IPS-18c (cell line): ENCODE data around the gene KLHL10.
"Not testable (repeated sequence)": the region's sequence is repeated elsewhere in the genome, so short reads cannot be mapped to it uniquely, and the experiment has no call there.

Experiments
- H3K4me3 ChIP-seq: 2 replicates; pipeline ENCODE4 v1.7.0; 2013; ENCODE audit warnings: low read depth, mild to moderate bottlenecking, low read length, moderate library complexity; ENCODE audit not compliant: insufficient read depth
- H3K9me3 ChIP-seq: one replicate; pipeline ENCODE4 v1.6.1; 2013; ENCODE audit warnings: mild to moderate bottlenecking, low read length, moderate library complexity; ENCODE audit not compliant: control insufficient read depth, insufficient read depth

The KLHL10 gene

DNA sequence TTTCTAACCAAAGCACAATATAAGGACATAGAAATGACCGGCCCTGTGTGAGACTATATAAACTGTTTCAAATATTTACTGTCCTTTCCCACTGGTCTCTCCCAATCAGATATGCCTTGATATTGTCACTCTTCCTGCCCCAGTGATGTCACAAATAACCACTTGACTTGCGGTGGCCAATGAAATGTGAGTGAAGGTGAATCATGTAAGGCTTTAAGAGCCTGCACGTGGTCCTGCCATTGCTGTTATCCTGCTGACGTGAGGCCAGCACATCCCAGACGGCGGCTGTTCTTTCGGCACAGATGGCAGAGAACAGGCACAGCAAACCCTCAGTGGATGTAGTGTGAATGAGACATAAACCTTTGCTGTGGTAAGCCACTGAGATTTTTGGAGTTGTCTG, 33.0 kb downstream of the KLHL10 start:
- H3K4me3 ChIP-seq = no peak overlapping the region

DNA sequence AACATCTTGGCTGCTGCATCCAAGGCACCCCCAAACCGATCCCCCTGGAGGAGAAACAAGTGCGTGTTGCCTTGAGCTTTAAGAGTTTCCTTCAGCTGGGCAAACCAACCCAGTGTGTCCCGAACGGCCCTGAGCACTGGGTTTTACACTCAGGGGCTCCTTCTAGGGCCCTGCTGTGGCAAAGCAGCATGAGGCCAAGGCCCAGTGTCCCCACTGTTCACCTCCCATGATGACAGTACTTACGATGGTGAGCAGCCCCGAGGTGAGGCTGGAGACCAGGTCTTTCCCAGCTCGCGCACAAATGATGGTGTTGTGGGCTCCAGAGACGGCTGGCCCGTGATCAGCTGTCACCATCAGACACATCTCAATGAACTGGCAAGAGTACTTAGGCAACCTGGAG, 34.2 kb downstream of the KLHL10 start:
- H3K9me3 ChIP-seq = no peaks in the 10 kb centered on the region
- H3K4me3 ChIP-seq = no peak overlapping the region

More for the DNA sequence above, 33.0 kb downstream of the KLHL10 start:
- H3K9me3 ChIP-seq = no peaks in the 10 kb centered on the region

DNA sequence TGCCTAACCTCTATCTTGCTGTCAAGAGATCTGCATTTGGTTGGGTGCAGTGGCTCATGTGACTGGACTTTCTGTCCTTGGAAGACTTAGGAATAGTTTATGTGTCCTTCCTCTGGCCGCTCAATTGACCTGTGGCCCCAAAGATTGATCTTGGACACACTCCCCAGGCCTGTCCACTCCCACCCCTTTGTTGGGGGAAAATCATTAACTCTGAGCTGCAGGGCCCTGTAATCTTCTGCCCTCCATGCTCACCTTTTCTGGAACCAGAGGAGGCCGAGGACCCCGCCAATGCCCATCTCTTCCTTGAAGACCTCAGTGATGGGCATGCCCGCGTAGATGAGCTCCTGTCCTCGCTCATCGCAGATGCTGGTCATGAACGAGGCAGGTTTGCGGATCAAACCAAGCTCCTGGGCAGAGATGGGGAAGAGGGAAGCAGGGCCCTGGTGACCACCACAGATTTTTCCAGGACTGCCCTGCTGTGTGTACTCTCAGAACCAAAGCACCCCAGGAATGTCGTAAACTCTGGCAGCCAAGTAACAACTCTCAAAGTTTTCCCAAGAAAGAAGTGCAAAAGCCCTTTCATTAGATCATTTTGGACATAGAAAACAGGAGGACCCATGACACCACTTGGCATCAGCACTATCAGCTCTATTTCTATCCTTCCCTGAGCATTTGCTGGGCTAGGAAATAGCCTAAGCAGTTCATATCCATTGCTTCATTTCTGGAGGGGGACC, 36.1 kb downstream of the KLHL10 start:
- no peak overlapping the region for H3K4me3 ChIP-seq

DNA sequence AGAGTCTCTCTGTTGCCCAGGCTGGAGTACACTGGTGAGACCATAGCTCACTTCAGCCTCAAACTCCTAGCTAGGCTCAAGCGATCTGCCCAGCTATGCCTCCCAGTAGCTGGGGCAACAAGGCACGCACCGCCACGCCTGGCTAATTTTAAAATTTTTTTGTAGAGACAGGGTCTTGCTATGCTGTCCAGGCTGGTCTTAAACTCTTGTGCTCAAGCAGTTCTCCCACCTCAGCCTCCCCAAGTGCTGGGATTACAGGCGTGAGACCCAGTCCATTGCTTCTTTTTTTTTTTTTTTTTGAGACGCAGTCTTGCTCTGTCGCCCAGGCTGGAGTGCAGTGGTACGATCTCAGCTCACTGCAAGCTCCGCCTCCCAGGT, 36.7 kb downstream of the KLHL10 start:
- not testable (repeated sequence) for H3K9me3 ChIP-seq, H3K4me3 ChIP-seq

More for the DNA sequence above, 36.1 kb downstream of the KLHL10 start:
- H3K9me3 ChIP-seq = peaks cover 2% of the 10 kb centered on the region

DNA sequence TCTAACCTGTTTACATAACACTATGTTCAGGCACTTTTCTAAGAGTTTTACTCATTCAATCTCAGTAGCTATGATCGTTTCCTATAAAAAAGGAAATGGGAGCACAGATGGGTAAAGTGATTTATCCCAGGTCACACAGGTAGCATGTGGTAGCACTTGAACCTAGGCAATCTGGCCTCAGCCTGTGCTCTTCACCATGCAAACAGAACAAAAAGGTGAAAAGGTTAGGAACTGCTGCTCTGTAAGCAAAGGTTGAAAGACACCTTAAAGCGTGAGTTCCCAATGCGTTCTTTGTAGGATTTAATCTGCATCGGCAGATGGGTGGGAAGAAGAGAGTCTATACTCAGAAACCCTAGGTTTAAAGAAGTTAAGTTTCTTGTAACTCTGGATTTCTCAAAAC, 42.5 kb downstream of the KLHL10 start:
- peaks cover 2% of the 10 kb centered on the region for H3K9me3 ChIP-seq
- H3K4me3 ChIP-seq = no peak overlapping the region

DNA sequence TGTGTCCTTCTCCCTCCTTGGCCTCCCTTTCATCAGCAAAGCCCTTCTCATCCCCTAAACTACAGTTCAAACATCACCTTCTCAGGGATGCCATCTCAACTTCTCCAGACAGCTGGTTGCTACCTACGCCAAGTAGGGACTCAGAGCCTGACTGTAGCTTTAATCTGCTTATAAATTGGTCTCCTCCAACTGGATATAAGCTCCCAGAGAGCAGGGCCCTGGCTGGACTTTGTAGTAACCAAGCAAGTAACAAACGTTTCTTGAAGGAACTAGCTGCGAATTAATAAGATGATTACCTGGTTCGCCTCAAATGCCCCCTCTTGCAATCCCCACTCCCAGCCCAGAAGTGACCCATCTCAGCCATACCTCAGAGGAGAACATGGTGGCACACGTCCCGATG, 45.1 kb downstream of the KLHL10 start:
- Histone ChIP-seq H3K4me3 (no peak overlapping the region), H3K9me3 (peaks cover 2% of the 10 kb centered on the region)

DNA sequence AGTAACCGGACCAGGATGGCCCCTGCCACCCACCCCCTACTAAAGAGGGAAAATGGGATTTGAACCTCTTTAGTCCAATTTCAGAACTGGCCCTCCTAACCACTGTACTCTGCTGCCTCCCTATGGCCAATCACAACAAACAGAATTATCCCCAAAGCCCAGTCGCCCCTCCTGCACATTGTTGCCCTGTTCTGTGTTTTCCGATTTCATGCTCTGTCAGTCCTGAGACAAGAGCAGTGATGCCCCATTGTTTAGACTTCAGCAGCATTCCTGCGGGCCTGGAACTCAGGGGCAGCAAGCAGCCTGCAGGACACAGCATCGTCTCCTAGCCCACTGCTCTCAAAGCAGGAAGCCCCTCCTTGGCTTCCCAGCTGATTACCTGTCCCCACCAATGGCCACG, 48.1 kb downstream of the KLHL10 start:
- H3K4me3 ChIP-seq = no peak overlapping the region
- no peaks in the 10 kb centered on the region for H3K9me3 ChIP-seq

DNA sequence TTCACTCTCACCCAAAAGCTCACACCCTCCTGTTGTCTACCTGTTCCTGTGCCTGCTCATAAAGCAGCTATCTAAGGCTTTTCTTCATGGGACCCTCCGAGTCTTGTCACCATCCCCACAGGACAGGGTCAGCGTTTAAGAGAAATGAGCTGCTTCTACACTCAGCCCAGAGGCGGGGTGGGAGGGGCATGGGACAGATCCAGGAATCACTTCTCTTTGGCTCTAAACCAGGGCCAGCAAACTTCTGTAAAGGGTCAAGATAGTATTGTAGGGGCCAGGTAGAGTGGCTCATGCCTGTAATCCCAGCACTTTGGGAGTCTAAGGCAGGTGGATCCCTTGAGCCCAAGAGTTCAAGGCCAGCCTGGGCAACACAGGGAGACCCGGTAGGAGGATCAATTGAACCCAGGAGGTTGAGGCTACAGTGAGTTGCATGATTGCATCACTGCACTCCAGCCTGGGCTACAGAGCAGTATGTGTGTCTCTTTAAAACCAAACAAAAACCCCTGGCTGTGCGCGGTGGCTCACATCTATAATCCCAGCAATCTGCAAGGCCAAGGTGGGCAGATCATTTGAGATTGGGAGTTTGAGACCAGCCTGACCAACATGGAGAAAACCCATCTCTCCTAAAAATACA, 50.8 kb downstream of the KLHL10 start:
- H3K9me3 ChIP-seq = no peaks in the 10 kb centered on the region
- no peak overlapping the region for H3K4me3 ChIP-seq

DNA sequence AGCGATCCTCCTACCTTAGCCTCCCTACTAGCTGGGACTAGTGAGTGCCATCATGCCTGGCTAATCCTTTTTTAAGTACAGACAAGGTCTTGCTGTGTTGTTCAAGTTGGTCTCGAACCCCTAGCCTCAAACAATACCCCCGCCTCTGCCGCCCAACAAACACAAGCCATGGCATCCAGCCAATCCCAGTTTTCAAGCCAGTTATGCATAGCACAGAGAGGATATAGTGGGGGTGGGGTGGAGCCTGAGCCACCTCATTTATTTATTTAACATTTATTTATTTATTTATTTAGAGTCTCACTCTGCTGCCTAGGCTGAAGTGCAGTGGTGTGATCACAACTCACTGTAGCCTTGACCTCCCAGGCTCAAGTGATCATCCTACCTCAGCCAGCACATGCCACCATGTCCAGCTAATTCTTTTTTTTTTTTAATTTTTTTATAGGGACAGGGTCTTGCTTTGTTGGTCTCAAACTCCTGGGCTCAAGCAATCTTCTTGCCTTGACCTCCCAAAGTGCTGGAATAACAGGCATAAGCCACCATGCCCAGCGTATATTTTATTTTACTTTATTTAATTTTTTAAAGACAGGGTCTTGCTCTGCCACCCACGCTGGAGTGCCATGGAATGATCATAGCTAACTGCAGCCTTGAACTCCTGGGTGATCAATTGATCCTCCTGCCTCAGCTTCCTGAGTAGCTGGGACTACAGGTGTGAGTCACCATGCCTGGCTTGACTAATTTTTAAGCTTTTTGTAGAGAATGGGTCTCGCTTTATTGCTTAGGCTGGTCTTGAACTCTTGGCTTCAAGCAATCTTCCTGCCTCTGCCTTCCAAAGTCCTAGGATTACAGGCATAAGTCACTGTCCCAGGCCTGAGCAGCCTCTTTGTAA, 53.8 kb downstream of the KLHL10 start:
- Histone ChIP-seq H3K4me3 (no peak overlapping the region), H3K9me3 (no peaks in the 10 kb centered on the region)

DNA sequence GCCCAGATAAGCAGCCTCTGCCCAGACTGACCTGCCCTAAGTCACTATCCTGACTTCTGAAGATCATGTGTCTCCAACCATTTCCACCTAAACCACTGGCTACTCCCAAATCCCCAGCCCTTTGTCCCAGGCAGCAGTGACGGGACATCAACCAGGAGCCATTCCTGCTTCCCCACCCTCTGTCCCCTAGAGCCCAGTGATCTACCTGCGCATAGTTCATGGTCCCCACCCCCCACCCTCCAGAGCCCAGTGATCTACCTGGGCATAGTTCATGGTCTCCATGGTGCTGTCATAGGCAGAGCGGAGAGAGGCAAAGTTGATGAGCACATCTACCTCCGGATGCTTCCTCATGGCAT, 54.4 kb downstream of the KLHL10 start:
- no peak overlapping the region for H3K4me3 ChIP-seq
- no peaks in the 10 kb centered on the region for H3K9me3 ChIP-seq

DNA sequence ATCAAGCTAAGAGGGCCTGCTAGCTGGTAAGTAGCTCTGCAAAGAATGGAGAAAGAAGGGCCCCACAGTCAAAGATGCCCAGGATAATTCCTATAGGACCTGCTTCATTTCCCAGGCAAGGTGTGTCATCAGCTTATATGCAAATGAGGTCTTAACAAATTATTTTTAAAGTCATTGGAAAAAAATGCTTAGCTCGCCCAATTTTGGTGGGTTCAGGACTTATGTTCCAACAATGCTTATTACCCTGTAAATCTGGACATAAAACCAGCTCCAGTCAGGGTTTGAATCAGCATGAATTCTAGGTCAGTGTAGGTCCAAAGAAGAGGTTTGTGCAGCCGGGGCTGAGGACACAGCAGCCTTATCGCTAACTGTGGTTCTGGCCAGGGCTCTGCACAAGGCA, 55.8 kb downstream of the KLHL10 start:
- no peak overlapping the region for H3K4me3 ChIP-seq
- no peaks in the 10 kb centered on the region for H3K9me3 ChIP-seq

DNA sequence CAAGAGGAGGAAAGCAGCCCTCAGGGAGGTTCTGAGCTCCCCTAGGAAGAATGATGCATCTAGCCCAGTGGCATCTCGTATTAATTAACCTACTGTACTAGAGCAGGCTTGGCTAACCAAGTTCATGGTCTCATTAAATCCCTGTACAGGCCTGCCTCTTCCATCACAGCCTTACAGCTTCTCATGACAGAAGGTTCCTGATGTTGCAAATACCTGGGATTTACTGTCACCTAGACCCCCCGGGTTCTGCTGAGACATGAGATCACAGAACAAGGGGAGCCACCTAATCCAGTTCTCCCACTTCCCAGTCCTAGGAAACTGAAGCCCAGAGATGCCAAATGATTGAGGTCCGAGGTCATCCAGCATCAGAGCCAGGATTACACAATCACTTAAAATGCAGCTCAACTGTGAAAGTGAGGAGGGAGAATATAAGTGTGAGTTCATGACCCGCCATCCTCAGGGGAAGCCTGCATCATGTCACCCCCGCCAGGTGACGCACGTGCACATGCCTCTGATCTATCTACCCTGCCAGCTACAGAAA, 57.2 kb downstream of the KLHL10 start:
- Histone ChIP-seq H3K9me3 (no peaks in the 10 kb centered on the region), H3K4me3 (no peak overlapping the region)

DNA sequence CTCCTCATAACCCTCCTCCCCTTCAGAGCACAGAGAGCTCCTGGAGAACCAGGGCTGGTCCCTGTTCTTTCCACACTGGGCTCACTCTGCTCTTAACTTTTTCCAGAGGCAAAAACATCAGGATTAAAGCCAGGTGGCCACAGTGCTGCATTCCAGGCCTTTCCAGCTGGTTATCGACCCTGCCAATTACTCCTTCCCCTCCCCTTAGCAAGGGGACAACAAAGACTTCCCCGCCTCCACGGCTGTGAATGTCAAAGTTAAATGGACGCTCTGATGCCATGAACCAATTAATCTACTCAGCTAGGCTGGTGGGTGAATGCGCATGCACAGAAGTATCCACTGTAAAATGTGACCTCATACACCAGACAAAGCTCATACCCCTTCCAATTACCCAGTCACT, 58.0 kb downstream of the KLHL10 start:
- H3K4me3 ChIP-seq = no peak overlapping the region
- H3K9me3 ChIP-seq = no peaks in the 10 kb centered on the region

DNA sequence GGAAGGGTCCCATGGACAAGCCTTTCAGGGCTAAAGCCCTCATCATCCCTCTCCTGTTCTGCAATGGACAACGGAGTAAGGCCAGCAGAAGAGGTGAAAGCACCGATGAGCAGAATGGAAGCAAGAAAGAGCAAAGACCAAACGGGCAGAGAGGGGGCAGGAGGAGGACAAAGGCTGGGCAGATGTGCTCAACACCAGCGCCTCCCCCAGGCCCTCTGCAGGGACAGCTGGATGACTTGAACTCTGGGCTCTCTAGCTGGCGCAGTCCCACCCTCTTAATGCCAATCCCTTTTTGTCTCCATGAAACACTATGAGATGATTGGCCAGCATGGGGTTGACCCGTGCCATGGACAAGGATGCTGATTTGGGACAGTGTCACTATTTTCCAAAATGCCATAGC, 59.1 kb downstream of the KLHL10 start:
- Histone ChIP-seq H3K4me3 (no peak overlapping the region), H3K9me3 (no peaks in the 10 kb centered on the region)
